GM19238 (cell line): Measurements from ENCODE around the gene GAS5.
"Not testable (repeated sequence)": the region's sequence is repeated elsewhere in the genome, so short reads cannot be mapped to it uniquely, and the experiment has no call there.

Experiments
- DNase-seq: peaks from one replicate; pipeline ENCODE4 v3.0.0; 2011; ENCODE audit warnings: low spot score; ENCODE audit not compliant: insufficient read length

GAS5 gene

DNA sequence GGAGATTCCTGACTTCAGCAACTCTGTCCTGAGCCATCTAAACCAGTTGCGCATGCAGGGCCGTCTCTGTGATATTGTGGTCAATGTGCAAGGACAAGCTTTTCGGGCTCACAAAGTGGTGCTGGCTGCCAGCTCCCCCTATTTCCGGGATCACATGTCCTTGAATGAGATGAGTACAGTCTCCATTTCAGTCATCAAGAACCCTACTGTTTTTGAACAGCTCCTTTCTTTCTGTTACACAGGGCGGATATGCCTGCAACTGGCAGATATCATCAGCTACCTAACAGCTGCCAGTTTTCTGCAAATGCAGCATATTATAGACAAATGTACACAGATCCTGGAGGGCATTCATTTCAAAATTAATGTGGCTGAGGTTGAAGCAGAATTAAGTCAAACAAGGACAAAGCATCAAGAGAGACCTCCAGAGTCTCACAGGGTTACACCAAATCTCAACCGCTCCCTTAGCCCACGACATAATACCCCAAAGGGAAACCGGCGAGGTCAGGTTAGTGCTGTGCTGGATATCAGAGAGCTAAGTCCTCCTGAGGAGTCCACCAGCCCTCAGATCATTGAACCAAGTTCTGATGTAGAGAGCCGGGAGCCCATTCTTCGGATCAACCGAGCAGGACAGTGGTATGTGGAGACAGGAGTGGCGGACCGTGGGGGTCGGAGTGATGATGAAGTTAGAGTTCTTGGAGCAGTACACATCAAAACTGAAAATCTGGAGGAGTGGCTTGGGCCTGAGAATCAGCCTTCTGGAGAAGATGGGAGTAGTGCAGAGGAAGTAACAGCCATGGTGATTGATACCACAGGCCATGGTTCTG is 2.7 kb upstream of the GAS5 start:
- DNase-seq = peak; percentile 8

DNA sequence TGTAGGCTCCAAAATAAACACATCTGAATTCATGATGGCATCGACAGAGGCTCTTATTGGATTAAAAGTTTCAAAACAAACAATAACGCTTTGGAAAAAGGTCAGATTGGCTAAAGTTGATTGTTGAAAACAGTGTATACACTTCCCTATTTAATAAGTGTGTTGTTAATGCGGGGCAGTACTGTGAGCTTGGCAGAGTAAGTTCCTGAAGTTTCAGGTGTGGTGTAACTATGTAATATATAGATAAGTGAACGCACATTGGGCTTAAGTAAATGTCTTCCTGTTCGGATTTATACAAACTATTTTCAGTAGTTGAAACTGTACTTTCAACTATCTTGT is 1.2 kb upstream of the GAS5 start:
- DNase-seq = no peak

DNA sequence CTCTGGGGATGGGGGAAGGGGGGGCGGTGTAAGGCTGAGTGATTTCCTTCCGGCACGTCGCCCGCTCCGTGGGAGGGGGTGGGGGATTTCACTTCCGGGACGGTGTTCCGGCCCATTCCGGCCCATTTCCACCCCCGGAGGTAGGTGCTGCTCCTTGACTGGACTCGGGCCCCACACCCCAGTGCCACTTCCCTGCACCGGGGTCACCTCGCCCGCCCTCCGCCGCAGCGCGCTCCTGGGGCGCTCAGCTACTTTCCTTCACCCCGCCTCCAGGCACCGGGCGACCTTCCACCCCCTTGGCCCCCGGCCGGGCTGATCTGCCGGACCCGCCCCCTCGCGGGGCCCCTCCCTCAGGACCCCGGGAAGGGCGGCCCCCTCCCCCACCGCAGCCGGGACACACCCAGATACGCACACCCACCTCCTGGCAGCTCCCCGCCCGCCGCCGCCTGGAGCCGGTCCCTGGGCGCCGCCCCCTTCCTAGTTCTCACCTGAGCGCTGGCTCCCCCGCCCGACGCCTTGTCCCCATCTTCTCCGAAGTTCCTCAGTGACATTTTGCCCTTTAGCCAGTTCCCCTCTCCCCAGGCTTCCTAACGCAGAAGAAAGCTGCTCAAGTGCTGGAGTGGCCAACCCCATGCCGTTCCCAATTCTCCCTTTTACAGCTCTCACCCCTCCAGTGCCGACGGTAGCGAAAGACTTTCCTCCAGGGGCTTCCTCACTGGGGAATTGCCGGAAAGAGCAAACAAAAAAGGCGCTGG is 654 bp upstream of the GAS5 start, which contains the start of gene ZBTB37:
TSS of gene ZBTB37 (plus strand) at position 115 of the 755 bp plus-strand sequence. CDS start 1,846 bp downstream, outside the sequence.
- DNase-seq = peak; percentile 66

DNA sequence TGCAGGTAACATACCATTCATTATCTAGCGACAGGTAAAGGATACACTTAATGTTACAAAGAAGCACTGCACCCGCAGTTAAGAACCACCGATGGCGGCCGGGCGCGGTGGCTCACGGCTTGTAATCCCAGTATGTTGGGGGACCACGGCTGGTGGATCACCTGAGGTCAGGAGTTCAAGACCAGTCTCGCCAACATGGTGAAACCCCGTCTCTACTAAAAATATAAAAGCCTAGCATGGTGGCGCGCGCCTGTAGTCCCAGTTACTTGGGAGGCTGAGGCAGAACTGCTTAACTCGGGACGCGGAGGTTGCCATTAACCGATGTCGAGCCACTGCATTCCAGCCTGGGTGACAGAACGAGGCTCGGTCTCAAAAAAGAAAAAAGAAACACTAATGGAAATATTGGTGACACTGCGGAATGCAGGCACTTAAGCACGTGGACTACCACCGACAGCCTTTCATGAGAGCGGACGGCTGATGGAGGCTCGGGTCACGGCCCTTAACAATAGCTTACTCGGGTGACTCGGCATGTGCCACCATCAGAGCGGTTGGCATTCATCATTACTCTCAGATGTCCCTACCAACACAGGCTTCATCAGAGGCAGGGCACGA is 542 bp downstream of the GAS5 start:
- no peak for DNase-seq

DNA sequence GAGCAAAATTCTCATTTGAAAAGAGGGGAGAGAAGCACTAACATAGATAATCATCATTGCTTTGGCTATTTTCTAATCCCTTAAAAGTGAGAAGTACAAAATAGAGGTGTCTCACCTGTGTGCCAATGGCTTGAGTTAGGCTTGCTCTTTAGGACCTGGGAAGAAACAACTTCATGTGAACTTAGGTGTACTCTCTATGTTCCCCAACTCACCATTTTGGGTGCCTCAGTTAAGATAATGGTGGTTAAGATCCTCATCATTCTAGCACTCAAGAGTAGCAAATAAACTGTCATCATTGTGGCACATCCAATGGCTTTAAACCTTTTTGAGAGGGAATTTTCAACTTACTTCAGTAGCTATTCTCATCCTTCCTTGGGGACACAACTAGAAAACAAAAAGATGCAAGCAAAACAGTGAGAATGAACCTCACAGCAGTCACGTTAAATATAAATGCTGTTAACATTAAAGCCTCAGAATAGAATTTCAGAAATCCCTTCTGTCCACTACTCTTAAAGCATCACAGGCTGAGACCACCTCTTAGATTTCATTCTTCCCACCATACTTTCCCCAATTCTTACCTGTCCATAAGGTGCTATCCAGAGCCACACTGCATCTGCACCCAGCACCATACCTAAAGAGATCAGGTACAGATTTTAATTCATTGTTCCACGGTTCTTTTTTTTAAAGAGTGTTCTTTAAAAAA is 1.2 kb downstream of the GAS5 start:
- no peak for DNase-seq

DNA sequence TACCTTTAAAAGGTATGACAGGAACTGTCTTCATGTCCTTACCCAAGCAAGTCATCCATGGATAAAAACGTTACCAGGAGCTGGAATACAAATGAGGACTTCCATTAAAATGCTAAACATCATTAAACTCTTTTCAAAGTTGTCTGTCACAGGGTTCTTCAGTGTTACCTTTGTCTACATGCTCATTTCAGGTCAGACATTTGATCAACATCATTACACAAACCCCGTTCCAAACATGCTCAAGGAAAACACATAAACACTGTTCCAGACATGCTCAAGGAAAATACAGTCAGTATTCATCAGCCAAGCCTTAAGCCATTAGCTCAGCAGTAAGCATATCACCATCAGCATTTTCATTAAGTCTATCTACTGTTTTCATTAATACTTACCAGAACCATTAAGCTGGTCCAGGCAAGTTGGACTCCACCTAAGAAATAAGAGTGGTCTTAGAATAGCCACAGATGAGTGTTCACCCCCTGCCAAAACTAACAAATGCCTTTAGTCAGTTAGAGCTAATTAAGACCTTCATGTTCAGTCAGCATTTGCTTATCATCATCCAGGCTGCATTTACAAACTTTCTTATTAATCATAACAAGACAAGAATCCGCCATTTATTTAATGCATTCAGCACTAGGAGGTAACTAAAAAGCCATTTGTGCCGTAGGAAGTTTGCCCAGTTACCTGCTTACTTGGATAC is 2.2 kb downstream of the GAS5 start:
- no peak for DNase-seq

DNA sequence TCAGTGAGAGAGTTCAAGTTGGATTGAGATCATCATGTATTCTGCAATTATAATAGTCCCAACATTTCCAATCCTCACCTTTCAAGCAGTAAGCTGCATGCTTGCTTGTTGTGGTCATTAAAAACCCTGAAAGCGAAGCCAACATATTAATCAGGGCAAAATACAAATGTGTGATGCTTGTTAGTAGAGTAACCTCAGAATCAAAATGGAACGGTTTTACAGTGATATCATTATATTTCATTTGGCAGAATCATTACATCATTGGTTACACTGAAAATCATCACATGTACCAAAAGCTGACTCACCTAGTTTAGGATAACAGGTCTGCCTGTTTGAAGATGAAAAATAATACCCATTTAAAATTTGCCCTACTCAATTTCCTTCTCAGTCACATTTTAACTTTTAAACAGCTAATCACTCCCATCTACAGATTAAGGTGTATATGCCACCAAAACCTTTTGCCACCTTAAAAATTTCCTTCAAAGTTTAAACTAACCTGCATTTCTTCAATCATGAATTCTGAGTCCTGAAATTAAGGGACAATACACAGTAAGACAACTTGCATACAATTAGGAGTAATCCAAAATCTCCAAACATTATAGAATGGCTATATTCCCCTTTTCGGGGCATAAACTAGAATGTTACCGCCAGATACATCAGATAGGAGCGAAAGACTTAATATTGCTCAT is 3.5 kb downstream of the GAS5 start:
- DNase-seq = no peak

DNA sequence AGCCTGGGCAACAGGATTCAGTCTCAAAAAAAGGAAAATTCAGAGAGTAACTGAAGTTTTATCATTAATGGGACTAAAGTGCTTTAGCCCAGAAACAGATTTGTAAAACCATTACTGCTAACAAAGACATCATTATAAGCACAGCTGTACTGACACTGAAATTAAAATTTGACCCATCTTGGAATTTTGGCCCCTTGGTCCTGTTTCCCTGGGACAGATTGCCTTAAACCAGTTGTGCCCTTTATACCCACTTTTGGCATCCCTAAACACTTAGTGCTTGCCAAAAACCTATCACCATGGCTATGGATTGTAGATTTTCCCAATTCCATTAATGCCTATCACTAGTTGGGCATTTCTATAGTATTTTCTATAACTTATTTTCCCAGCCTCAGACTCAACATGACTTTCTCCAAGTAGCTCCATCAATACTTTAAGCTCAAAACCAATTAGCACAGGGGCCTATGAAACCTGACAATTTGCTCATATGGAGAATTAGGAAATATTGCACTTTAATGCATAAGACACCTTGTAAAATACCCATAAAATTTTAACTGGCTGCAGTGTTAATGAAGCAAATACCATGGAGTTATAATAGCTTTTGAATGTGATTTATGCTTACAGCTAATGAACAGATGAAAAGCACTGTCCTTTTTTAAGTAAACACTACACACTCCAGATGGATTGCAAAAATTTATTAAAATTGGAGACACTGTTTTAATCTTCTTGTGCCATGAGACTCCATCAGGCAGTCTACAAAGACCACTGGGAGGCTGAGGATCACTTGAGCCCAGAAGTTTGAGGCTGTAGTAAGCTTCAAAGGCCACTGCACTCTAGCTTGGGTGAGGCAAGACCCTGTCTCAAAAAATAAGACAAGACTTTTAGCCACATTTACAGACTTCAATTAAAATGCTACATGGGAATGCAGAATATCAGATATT is 4.3 kb downstream of the GAS5 start:
- DNase-seq = no peak

DNA sequence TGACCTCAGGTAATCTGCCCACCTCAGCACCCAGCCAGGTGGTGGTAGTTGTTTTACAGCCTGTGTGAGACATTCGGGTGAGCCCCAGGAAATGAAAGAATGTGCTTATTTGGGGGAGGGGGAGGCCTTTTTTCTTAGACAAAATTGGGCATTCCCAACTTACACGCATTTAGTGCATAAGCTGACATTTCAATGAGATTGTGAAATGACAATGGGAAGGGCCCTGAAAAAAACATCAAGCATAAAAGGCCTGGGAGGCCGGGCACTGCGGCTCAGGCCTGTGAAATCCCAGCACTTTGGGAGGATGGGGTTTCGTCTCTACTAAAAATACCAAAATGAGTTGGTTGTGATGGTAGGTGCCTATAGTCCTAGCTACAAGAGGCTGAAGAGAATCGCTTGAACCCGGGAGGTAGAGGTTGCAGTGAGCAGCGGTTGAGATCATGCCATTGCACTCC is 5.0 kb downstream of the GAS5 start:
- no peak for DNase-seq

DNA sequence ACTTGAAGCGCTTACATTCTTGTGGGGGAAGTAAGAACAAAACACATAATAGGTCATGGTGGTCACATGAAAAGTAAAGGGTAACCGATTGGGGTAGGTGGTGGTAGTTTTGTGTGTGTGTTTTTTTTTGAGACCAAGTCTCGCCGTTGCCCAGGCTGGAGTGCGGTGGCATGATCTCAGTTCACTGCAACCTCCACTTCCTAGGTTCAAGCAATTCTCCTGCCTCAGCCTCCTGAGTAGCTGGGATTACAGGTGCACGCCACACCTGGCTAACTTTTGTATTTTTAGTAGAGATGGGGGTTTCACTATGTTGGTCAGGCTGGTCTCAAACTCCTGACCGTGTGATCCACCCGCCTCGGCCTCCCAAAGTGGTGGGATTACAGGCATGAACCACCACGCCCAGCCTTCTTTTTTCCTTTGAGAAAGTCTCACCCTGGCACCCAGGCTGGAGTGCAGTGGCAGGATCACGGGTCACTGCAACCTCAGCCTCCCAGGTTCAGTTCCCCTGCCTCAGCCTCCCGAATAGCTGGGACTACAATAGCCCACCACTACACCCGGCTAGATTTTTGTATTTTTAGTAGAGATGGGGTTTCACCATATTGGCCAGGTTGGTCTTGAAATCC is 5.5 kb downstream of the GAS5 start:
- DNase-seq = not testable (repeated sequence)

DNA sequence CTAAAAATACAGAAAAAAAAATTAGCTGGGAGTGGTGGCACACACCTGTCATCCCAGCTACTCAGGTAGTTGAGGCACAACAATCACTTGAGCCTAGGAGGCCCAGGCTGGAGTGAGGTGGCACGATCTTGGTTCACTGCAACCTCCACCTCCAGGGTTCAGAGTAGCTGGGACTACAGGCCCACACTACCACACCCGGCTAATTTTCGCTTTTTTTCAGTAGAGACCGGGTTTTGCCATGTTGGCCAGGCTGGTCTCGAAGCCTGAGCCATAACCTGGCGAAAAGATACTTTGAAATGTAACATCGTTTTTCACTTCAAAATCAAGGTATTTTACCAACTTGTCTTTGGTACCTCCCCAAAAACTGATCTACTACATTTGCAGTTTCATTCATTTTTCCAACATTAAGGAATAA is 6.1 kb downstream of the GAS5 start:
- no peak for DNase-seq

DNA sequence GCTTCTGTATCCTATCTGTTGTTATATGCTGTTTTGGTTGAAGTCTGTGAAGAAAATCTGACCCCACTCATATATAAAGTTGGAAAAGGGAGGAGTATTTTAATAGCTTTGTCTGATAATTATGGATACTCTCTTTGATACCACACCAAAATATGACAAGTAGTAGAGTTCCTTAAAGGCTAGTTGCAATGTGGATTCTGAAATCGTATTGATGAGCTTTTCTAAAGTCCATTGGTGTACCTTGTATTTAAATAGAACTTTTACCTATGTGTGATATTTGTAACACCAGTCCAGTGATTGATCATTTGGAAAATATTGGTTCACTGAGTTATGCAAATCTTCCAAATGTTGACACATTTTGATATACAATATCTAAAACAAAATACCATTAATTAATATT is 7.7 kb downstream of the GAS5 start:
- DNase-seq = no peak

DNA sequence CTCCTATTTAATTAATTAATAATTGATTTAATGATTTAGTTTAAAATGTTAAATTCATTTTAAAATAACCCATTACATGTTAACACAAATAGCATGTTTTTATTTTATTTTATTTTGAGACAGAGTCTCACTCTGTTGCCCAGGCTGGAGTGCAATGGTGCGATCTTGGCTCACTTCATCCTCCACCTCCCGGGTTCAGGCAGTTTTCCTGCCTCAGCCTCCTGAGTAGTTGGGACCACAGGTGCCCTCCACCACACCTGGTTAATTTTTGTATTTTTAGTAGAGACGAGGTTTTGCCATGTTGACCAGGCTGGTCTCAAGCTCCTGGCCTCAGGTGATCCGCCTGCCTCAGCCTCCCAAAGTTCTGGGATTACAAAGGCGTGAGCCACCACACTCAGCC is 8.2 kb downstream of the GAS5 start:
- not testable (repeated sequence) for DNase-seq

DNA sequence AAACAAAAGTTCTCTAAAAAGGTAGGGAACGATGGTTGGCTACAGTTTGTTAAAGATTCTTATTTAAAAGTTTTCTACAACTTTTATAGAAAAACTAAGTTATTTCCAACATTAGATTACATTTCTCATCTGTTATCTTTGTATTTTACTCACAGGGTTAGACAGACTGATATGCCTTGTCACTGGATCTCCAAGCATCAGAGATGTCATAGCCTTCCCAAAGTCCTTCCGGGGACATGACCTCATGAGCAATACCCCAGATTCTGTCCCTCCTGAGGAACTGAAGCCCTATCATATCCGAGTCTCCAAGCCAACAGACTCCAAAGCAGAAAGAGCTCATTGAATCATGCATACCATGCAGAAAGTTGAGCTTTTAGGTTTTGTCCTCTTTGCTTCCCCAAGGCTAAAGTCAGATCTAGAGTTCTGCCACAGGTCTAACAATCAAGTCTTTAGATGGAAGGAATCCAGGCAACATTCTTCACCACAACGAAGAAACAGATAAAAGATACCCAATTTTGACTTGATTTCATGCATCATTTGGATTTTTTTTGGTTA is 10.3 kb downstream of the GAS5 start:
- DNase-seq = no peak

DNA sequence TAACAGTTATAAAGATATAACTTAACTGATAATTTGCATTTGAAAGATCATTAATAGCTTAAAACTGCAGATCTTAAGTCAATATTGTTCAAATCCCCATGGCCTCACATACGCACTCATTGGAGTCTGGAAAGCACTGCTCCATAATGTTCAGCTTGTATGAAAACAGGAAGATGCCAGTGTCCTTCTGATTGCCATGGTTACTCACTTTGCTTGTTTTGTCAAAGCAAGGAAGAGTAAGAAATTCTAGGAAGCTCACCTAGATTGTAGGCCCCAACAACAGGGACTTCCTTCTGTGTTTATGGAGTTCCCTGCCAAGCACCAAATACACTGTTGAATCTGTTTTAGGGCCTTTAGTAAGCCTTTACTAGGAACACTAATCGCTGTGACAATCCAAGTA is 10.9 kb downstream of the GAS5 start:
- no peak for DNase-seq

DNA sequence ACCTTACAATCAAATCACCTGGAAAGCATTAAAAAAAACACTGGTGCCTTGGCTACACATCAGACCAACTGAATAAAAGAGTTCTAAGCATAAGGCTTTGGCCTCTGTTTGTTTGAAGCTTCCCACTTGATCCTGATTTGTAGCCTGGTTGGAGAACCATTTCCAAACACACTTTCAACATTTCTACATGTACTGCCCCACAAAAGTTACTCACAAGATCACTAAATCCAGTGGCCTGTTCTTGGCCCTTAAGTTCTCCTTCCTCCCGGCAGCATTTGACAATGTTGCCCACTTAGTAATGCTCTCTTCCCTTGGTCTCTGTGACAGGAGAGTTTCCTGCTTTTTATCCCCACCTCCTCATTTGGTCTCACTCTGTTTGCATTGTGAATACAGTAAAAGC is 11.8 kb downstream of the GAS5 start:
- no peak for DNase-seq

DNA sequence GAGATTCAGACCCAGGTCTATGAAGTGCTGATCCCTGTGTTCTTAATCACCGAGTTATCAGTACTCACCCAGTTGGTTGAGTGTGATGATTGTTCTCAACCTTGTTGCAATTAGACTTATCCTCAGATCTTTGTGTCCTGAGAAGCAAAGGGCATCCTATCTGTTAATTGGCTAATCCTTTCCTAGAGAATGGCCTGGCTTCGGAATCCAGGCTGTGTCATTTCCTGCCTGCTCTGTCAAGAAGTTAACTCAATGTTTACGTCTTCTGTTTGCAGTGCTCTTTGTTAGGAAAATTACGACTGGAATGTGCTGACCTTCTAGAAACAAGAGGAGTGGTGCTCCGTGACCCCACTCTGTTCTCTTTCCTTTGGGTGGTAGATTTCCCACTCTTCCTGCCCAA is 14.7 kb downstream of the GAS5 start:
- no peak for DNase-seq

DNA sequence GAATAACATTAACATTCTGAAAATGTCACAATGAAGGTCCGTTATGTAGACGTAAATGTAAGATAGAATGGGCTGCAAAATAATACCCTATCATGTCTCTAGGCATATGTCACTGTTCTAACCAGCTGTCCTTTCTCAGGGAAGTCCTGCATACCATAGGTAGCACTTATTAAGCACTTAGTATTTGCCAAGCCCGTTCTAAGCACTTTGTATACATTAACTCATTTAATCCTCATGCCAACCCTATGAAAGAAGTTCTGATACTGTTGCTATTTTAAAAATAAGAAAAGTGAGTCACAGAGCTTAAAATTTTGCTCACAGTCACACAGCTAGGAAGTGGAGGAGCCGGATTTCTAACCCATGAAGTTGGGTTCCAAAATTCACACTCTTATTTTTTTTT is 15.7 kb downstream of the GAS5 start:
- DNase-seq = no peak

DNA sequence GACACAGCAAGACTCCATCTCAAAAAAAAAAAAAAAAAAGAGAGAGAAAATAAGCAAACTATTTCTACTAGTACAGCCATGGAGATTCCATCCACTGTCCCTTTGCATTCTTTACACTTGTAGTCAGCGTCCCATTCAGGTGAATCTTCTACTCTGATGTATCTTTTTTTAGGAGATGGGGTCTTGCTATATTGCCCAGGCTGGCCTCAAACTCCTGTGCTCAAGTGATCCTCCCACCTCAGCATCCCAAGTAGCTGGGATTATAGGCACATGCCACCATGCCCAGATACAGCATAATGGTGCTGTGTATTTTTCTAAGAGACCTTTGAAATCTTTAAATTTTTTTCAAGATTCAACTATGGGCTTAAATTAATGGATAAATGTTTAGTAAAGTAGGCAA is 35.0 kb downstream of the GAS5 start:
- DNase-seq = no peak
